Endodermal cell (in vitro differentiated cells): ENCODE results near the gene ZRSR2. TPM values are rescaled to one million over a fixed set of nuclear protein-coding genes. Genes with fewer than 3 reads are reported as not detected.

Experiments
- DNase-seq: peaks from one replicate; pipeline ENCODE4 v3.0.0-alpha.2; 2017
- H3K27ac ChIP-seq: 2 replicates; pipeline ENCODE4 v1.5.1; 2013; ENCODE audit warnings: mild to moderate bottlenecking, low read depth, low read length, moderate library complexity
- H3K27me3 ChIP-seq: 2 replicates; pipeline ENCODE4 v1.6.1; 2013; ENCODE audit warnings: mild to moderate bottlenecking, low read length, moderate library complexity; ENCODE audit not compliant: insufficient read depth, control insufficient read depth, poor library complexity, severe bottlenecking
- H3K36me3 ChIP-seq: 2 replicates; pipeline ENCODE4 v1.7.0; 2013; ENCODE audit warnings: mild to moderate bottlenecking, low read length, moderate library complexity; ENCODE audit not compliant: control insufficient read depth, insufficient read depth
- H3K4me1 ChIP-seq: one replicate; pipeline ENCODE4 v1.7.0; 2013; ENCODE audit warnings: low read length; ENCODE audit not compliant: control insufficient read depth, insufficient read depth
- H3K4me3 ChIP-seq: 2 replicates; pipeline ENCODE4 v1.5.1; 2013; ENCODE audit warnings: mild to moderate bottlenecking, low read length, moderate library complexity
- H3K9ac ChIP-seq: 2 replicates; pipeline ENCODE4 v1.6.1; 2013; ENCODE audit warnings: mild to moderate bottlenecking, low read length, moderate library complexity; ENCODE audit not compliant: poor library complexity, severe bottlenecking; ENCODE audit errors: extremely low read depth
- H3K9me3 ChIP-seq: 2 replicates; pipeline ENCODE4 v1.6.1; 2013; ENCODE audit warnings: mild to moderate bottlenecking, low read length, moderate library complexity; ENCODE audit not compliant: control insufficient read depth
- H3K27ac Mint-ChIP-seq: 2 replicates; pipeline ENCODE4 v1.8.0; 2020; ENCODE audit warnings: mixed read lengths
- H3K27me3 Mint-ChIP-seq: 2 replicates; pipeline ENCODE4 v1.8.0; 2021; ENCODE audit warnings: mild to moderate bottlenecking, mixed read lengths; ENCODE audit not compliant: insufficient read depth
- H3K36me3 Mint-ChIP-seq: 2 replicates; pipeline ENCODE4 v1.8.0; 2020; ENCODE audit warnings: low read depth, mixed read lengths
- H3K4me1 Mint-ChIP-seq: 2 replicates; pipeline ENCODE4 v1.8.0; 2020; ENCODE audit warnings: mixed read lengths
- H3K4me3 Mint-ChIP-seq: 2 replicates; pipeline ENCODE4 v1.8.0; 2020; ENCODE audit warnings: mild to moderate bottlenecking, moderate library complexity, mixed read lengths
- H3K9me3 Mint-ChIP-seq: 2 replicates; pipeline ENCODE4 v1.8.0; 2020; ENCODE audit warnings: mild to moderate bottlenecking, mixed read lengths
- CTCF ChIP-seq: fragments of 200-600 bp; sonication (generic); conservative IDR thresholded peaks from 2 replicates; pipeline ENCODE4 v1.5.0; 2021; ENCODE audit warnings: antibody characterized with exemption, mild to moderate bottlenecking
- WGBS, 2 experiments: methylation state at CpG; one replicate each; pipeline versions ENCODE4 v1.1.5 to v1.1.7; 2013; ENCODE audit warnings: missing lambda C conversion rate in 2 of 2, mixed read lengths in 1 of 2; ENCODE audit not compliant: insufficient coverage in 1 of 2, insufficient read length in 1 of 2; 5-methylcytosine and 5-hydroxymethylcytosine counted together
- total RNA-seq, 2 donors: library from RNA; stranded (reverse); fragmentation: NEBNext Ultra II Directional in 1 of 2; extraction: Animal tissue kit (Norgen Biotek cat#: 25700) in 1 of 2; gene quantifications; 2 replicates in 1 of 2; 3 replicates in 1 of 2; pipeline ENCODE4 v1.2.1, GENCODE V29; 2021

The ZRSR2 gene
- total RNA-seq, 2 donors from 2014 or later: 7.3 to 18.1 TPM

- peaks cover 88% of the 10 kb centered on the region for H3K36me3 ChIP-seq
- H3K27ac ChIP-seq: no peak overlapping the region
- Mint-ChIP-seq H3K36me3 (peaks cover 85% of the 10 kb centered on the region), H3K27me3 (no peaks in the 10 kb centered on the region), H3K9me3 (no peaks in the 10 kb centered on the region), H3K27ac (no peak overlapping the region), H3K4me1 (peaks cover 6% of the 10 kb centered on the region), H3K4me3 (no peak overlapping the region)
- no peaks in the 10 kb centered on the region for H3K4me1 ChIP-seq
- H3K4me3 ChIP-seq: no peak overlapping the region
- no peak for DNase-seq
- TF ChIP-seq CTCF: no peak
- H3K27me3 ChIP-seq: no peaks in the 10 kb centered on the region
- 82% methylated on average over 1 of the region's 2 CpGs; no CpG with 5 or more reads in 1 of the 2 experiments for WGBS, 2 experiments
- H3K9me3 ChIP-seq: no peaks in the 10 kb centered on the region
- no peak overlapping the region for H3K9ac ChIP-seq
Measured at GRCh38 chrX:15841853-15842516, 51.7 kb downstream of the ZRSR2 start.

- no peak for TF ChIP-seq CTCF
- no peak overlapping the region for H3K27ac ChIP-seq
- Mint-ChIP-seq H3K9me3 (no peaks in the 10 kb centered on the region), H3K4me3 (no peak overlapping the region), H3K27ac (peak overlapping the region; percentile 30), H3K36me3 (peaks cover 83% of the 10 kb centered on the region), H3K27me3 (no peaks in the 10 kb centered on the region), H3K4me1 (peaks cover 20% of the 10 kb centered on the region)
- no peak overlapping the region for H3K4me3 ChIP-seq
- peaks cover 90% of the 10 kb centered on the region for H3K36me3 ChIP-seq
- no peak overlapping the region for H3K9ac ChIP-seq
- no peaks in the 10 kb centered on the region for H3K27me3 ChIP-seq
- DNase-seq: no peak
- no peaks in the 10 kb centered on the region for H3K9me3 ChIP-seq
- peaks cover 4% of the 10 kb centered on the region for H3K4me1 ChIP-seq
Measured at GRCh38 chrX:15843960-15844359, 53.7 kb downstream of the ZRSR2 start.

GRCh38 chrX:15848576-15848975, 58.3 kb downstream of the ZRSR2 start:
- Mint-ChIP-seq H3K9me3 (no peaks in the 10 kb centered on the region), H3K27me3 (no peaks in the 10 kb centered on the region), H3K4me3 (no peak overlapping the region), H3K36me3 (peaks cover 71% of the 10 kb centered on the region), H3K4me1 (peaks cover 51% of the 10 kb centered on the region), H3K27ac (no peak overlapping the region)
- no peak for DNase-seq
- Histone ChIP-seq H3K27me3 (no peaks in the 10 kb centered on the region), H3K4me1 (peaks cover 6% of the 10 kb centered on the region), H3K9me3 (no peaks in the 10 kb centered on the region), H3K9ac (no peak overlapping the region), H3K27ac (no peak overlapping the region), H3K36me3 (peaks cover 75% of the 10 kb centered on the region), H3K4me3 (peak overlapping the region; percentile 74)
- WGBS, 2 experiments: no CpG with 5 or more reads among the region's 1 CpG
- TF ChIP-seq CTCF: no peak
